Spinal cord (tissue), 10 donors: Measurements from ENCODE around the gene SNPH. TPM values are rescaled to one million over a fixed set of nuclear protein-coding genes. Genes with fewer than 3 reads are reported as not detected.

Experiments
- DNase-seq, 6 donors: peaks; one replicate each; pipeline versions ENCODE4 v3.0.0 to v3.0.0-alpha.2; 2013 to 2015; ENCODE audit warnings: low spot score in 6 of 6, low read depth in 4 of 6
- H3K27ac ChIP-seq: one replicate; pipeline ENCODE4 v1.5.1; 2013; ENCODE audit warnings: low read depth, low read length, control low read depth
- H3K27me3 ChIP-seq: one replicate; pipeline ENCODE4 v1.6.1; 2013; ENCODE audit warnings: low read length; ENCODE audit not compliant: control insufficient read depth, insufficient read depth
- H3K36me3 ChIP-seq: one replicate; pipeline ENCODE4 v1.6.1; 2013; ENCODE audit warnings: low read length; ENCODE audit not compliant: control insufficient read depth, insufficient read depth
- H3K4me1 ChIP-seq: one replicate; pipeline ENCODE4 v1.6.1; 2013; ENCODE audit warnings: low read length; ENCODE audit not compliant: control insufficient read depth, insufficient read depth
- H3K4me3 ChIP-seq: one replicate; pipeline ENCODE4 v1.5.1; 2013; ENCODE audit warnings: low read depth, low read length, control low read depth
- H3K9me3 ChIP-seq: one replicate; pipeline ENCODE4 v1.6.1; 2013; ENCODE audit warnings: low read length; ENCODE audit not compliant: control insufficient read depth, insufficient read depth
- WGBS: methylation state at CpG from one replicate; pipeline ENCODE4 v1.1.5; 2013; ENCODE audit warnings: missing lambda C conversion rate; ENCODE audit not compliant: insufficient coverage; 5-methylcytosine and 5-hydroxymethylcytosine counted together
- polyA plus RNA-seq, 2 donors: library from polyadenylated mRNA; unstranded; fragments of 120-200 nt; gene quantifications; one replicate each; pipeline ENCODE4 v1.2.1, GENCODE V29; 2013; ENCODE audit not compliant: insufficient read length in 2 of 2
- total RNA-seq, 2 donors: library from RNA; depleted of rRNA in 1 of 2; stranded (reverse); fragments of 120-200 nt in 1 of 2; fragments of >200 nt in 1 of 2; gene quantifications; one replicate each; pipeline versions ENCODE4 v1.2.3 to v1.2.4, GENCODE V29; 2013 to 2014
- donor health status: healthy.

Gene SNPH
- total and polyA plus RNA-seq, 4 donors, result 12.2 to 46.7 (median 33.9) TPM

DNA sequence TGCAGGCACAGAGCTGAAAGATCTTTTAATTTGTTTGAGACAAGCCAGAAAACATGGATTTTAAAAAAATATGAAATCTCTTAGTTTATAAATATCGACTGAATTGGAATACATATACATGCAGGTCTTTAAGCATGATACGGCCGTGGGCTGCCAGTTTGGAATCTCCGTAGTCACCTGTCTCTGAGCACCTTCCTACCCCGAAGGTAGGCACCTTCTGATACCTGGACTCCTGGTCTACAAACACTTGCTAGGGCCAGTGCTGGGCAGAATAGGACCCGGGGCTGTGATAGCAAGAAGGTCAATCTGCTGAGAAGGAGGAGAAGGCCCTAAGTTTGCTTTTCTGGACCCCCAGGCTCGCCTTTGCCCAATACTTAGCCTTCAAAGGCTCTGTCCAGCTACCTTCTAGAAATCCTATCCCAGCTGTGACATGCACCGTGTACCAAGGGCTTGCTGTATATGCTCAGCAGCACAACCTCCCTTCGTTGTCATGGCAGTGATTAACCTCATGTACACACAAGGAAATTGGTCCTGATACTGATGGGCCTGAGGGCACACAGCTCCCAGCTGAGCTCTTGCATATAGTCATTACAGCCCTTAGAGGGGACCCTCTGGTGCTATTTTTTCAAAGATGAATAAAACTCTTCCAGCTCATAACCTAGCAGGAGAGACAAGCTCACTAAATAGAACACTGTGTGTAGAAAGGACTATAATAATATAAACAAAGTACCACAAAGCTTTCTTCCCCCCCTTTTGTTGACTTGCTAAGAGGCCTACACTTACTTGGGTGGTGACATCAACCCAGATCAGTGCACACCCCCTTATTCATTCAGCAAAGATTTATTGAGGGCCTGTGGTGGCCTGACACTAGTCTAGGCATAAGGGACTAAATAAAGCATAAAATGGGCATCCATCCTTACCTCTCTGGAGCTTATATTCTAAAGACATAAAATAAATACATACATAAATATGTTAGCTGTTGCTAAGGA is 17.7 kb downstream of the SNPH start:
- Histone ChIP-seq H3K36me3 (peaks cover 21% of the 10 kb centered on the region), H3K4me3 (no peak overlapping the region), H3K9me3 (no peaks in the 10 kb centered on the region), H3K27ac (no peak overlapping the region), H3K4me1 (peaks cover 23% of the 10 kb centered on the region), H3K27me3 (no peaks in the 10 kb centered on the region)
- 71% methylated on average over 8 of the region's 9 CpGs for WGBS
- DNase-seq, result peak in 1 of 6 donors; percentile 84

DNA sequence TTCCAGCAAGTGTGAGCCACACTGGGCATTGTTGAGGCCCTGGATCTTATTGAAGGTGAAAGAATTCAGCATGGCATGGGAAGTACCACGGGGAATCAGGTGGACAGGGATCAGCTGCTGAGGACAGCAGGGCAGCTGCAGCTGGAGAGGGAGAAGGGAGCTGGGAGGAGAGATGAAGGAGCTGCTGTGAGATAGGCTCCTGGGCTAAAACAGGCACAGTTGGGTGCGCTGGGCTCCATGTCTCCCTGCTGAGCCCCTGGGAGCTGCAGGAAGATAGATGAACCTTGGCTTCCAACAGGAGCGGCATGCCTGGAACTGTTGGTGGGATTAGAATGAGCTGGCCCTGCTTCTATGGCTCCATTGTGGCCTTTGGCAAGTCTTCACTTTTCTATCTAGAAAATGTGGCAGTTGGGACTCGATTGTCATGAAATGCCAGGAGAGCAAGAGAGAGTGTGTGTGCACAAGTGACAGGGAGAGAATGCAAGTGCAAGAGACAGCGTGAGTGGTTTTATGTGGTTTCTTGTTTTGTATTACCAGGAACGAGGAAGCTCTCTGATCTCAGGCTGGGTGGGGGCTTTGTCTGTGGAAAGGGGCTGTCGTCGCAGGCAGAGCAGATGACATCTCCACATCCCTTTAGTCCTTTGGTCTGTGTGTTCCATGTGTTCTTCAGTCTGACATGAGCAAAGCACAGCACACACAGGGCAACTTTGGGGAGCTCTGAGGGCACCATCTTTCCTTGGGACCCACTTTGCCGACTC is 20.4 kb downstream of the SNPH start:
- Histone ChIP-seq H3K36me3 (peaks cover 15% of the 10 kb centered on the region), H3K27me3 (no peaks in the 10 kb centered on the region), H3K27ac (no peak overlapping the region), H3K4me1 (peaks cover 28% of the 10 kb centered on the region), H3K4me3 (no peak overlapping the region), H3K9me3 (no peaks in the 10 kb centered on the region)
- DNase-seq, result peak in 1 of 6 donors; percentile 68
- WGBS, result 44% methylated on average over 9 of the region's 9 CpGs

GRCh38 chr20:1287306-1287705 is 21.2 kb downstream of the SNPH start:
- Histone ChIP-seq H3K4me3 (no peak overlapping the region), H3K36me3 (peaks cover 10% of the 10 kb centered on the region), H3K27me3 (no peaks in the 10 kb centered on the region), H3K27ac (no peak overlapping the region), H3K4me1 (peaks cover 28% of the 10 kb centered on the region), H3K9me3 (no peaks in the 10 kb centered on the region)
- no CpG with 5 or more reads among the region's 1 CpG for WGBS
- no peak for DNase-seq

- no peak overlapping the region for H3K27ac ChIP-seq
- no peak for DNase-seq
Observed at GRCh38 chr20:1287787-1288569, 21.9 kb downstream of the SNPH start.

GRCh38 chr20:1291191-1291741 is 25.2 kb downstream of the SNPH start:
- Histone ChIP-seq H3K9me3 (no peaks in the 10 kb centered on the region), H3K27me3 (no peaks in the 10 kb centered on the region), H3K27ac (no peak overlapping the region), H3K4me1 (peaks cover 32% of the 10 kb centered on the region), H3K4me3 (no peak overlapping the region), H3K36me3 (peaks cover 36% of the 10 kb centered on the region)
- WGBS, result 48% methylated on average over 4 of the region's 5 CpGs
- DNase-seq, result no peak

More at GRCh38 chr20:1287787-1288569, 21.9 kb downstream of the SNPH start:
- 87% methylated on average over 7 of the region's 11 CpGs for WGBS
- H3K27me3 ChIP-seq, result no peaks in the 10 kb centered on the region
- no peak overlapping the region for H3K4me3 ChIP-seq
- no peaks in the 10 kb centered on the region for H3K9me3 ChIP-seq
- peaks cover 24% of the 10 kb centered on the region for H3K4me1 ChIP-seq
- peaks cover 10% of the 10 kb centered on the region for H3K36me3 ChIP-seq

- H3K4me1 ChIP-seq, result peaks cover 24% of the 10 kb centered on the region
- WGBS, result no CpG with 5 or more reads among the region's 1 CpG
- peaks cover 49% of the 10 kb centered on the region for H3K36me3 ChIP-seq
- no peaks in the 10 kb centered on the region for H3K9me3 ChIP-seq
- no peak for DNase-seq
- H3K27ac ChIP-seq, result no peak overlapping the region
- no peak overlapping the region for H3K4me3 ChIP-seq
- no peaks in the 10 kb centered on the region for H3K27me3 ChIP-seq
Observed at GRCh38 chr20:1292620-1293019, 26.5 kb downstream of the SNPH start.

GRCh38 chr20:1293641-1294379 is 27.7 kb downstream of the SNPH start:
- Histone ChIP-seq H3K4me1 (peaks cover 20% of the 10 kb centered on the region), H3K27me3 (no peaks in the 10 kb centered on the region), H3K9me3 (no peaks in the 10 kb centered on the region), H3K4me3 (no peak overlapping the region), H3K27ac (no peak overlapping the region), H3K36me3 (peaks cover 40% of the 10 kb centered on the region)
- WGBS, result 83% methylated on average over 5 of the region's 6 CpGs
- DNase-seq, result no peak

GRCh38 chr20:1294497-1294896 is 28.4 kb downstream of the SNPH start:
- DNase-seq, result no peak
- 79% methylated on average over 8 of the region's 8 CpGs for WGBS
- H3K27ac ChIP-seq, result no peak overlapping the region

More at GRCh38 chr20:1294497-1294896, 28.4 kb downstream of the SNPH start:
- Histone ChIP-seq H3K4me1 (peaks cover 20% of the 10 kb centered on the region), H3K4me3 (no peak overlapping the region), H3K36me3 (peaks cover 47% of the 10 kb centered on the region), H3K9me3 (no peaks in the 10 kb centered on the region), H3K27me3 (no peaks in the 10 kb centered on the region)
